Fibroblast of lung (primary cell): Measurements from ENCODE around the gene CLCN7. TPM values are rescaled to one million over a fixed set of nuclear protein-coding genes. Genes with fewer than 3 reads are reported as not detected.

Experiments used
- DNase-seq, 2 donors: peaks; one replicate each; pipeline versions ENCODE4 v3.0.0 to v3.0.0-alpha.2; 2010; ENCODE audit warnings: low read depth in 2 of 2
- H2AFZ ChIP-seq: 2 replicates; pipeline ENCODE4 v1.5.1; 2012; ENCODE audit warnings: low read length, control low read depth, inconsistent platforms
- H3K27ac ChIP-seq: 2 replicates; pipeline ENCODE4 v1.5.1; 2011; ENCODE audit warnings: low read length, control low read depth; ENCODE audit not compliant: insufficient read depth
- H3K27me3 ChIP-seq: 2 replicates; pipeline ENCODE4 v1.5.1; 2011; ENCODE audit warnings: mild to moderate bottlenecking, low read length; ENCODE audit not compliant: control insufficient read depth, insufficient read depth
- H3K36me3 ChIP-seq: 2 replicates; pipeline ENCODE4 v1.5.1; 2011; ENCODE audit warnings: low read length; ENCODE audit not compliant: control insufficient read depth, insufficient read depth
- H3K4me1 ChIP-seq: 2 replicates; pipeline ENCODE4 v1.5.1; 2011; ENCODE audit warnings: low read length; ENCODE audit not compliant: control insufficient read depth, insufficient read depth; ENCODE audit errors: extremely low read depth
- H3K4me2 ChIP-seq: 2 replicates; pipeline ENCODE4 v1.5.1; 2011; ENCODE audit warnings: low read length, control low read depth; ENCODE audit not compliant: insufficient read depth; ENCODE audit errors: extremely low read depth
- H3K4me3 ChIP-seq, 4 experiments: fragments of 200-600 bp in 1 of 4; sonication (generic) in 1 of 4; replicated peaks in 1 of 4; 2 replicates each; pipeline ENCODE4 v1.5.1; 2011 to 2016; ENCODE audit warnings: low read length in 4 of 4, low read depth in 3 of 4, mild to moderate bottlenecking in 3 of 4, control low read depth in 2 of 4, inconsistent platforms in 1 of 4, mixed read lengths in 1 of 4; ENCODE audit not compliant: insufficient read depth in 1 of 4; ENCODE audit errors: control extremely low read depth in 1 of 4
- H3K79me2 ChIP-seq: 2 replicates; pipeline ENCODE4 v1.5.1; 2012; ENCODE audit warnings: mild to moderate bottlenecking, low read length, inconsistent platforms; ENCODE audit not compliant: control insufficient read depth, insufficient read depth
- H3K9ac ChIP-seq: 2 replicates; pipeline ENCODE4 v1.5.1; 2011; ENCODE audit warnings: mild to moderate bottlenecking, low read length, control low read depth; ENCODE audit not compliant: insufficient read depth
- H3K9me3 ChIP-seq: 2 replicates; pipeline ENCODE4 v1.5.1; 2012; ENCODE audit warnings: low read depth, low read length; ENCODE audit not compliant: control insufficient read depth, insufficient read depth
- H4K20me1 ChIP-seq: 2 replicates; pipeline ENCODE4 v1.5.1; 2011; ENCODE audit warnings: low read length; ENCODE audit not compliant: control insufficient read depth, insufficient read depth; ENCODE audit errors: extremely low read depth
- CTCF ChIP-seq, 2 donors: IDR thresholded peaks in 1 of 2; conservative IDR thresholded peaks in 1 of 2; 1 replicate in 1 of 2; 2 replicates in 1 of 2; pipeline ENCODE4 v1.5.1; 2011 to 2012; ENCODE audit warnings: low read length in 2 of 2, control low read depth in 1 of 2, inconsistent platforms in 1 of 2, low read depth in 1 of 2, mild to moderate bottlenecking in 1 of 2
- EZH2 ChIP-seq: IDR thresholded peaks from 2 replicates; pipeline ENCODE4 v1.5.1; 2012; ENCODE audit warnings: low read length, control low read depth, mild to moderate bottlenecking; ENCODE audit errors: missing control alignments
- polyA plus RNA-seq, 2 donors: library from polyadenylated mRNA; depleted of rRNA in 1 of 2; stranded (reverse) in 1 of 2; unstranded in 1 of 2; fragments of >200 nt; gene quantifications; 2 replicates each; pipeline ENCODE4 v1.2.1, GENCODE V29; 2011 to 2012; ENCODE audit warnings: missing spikeins in 1 of 2
- total RNA-seq: library from RNA; depleted of rRNA; stranded (reverse); fragments of >200 nt; gene quantifications from 2 replicates; pipeline ENCODE4 v1.2.1, GENCODE V29; 2014

The CLCN7 gene
- total and polyA plus RNA-seq, 2 donors (not counting 1 experiment from before 2014, with no cell fraction given) = 25.0 to 83.4 TPM

- Histone ChIP-seq H3K9ac (no peak overlapping the region), H2AFZ (no peak overlapping the region), H3K4me2 (no peak overlapping the region), H3K9me3 (no peaks in the 10 kb centered on the region), H3K79me2 (peaks cover 29% of the 10 kb centered on the region), H4K20me1 (no peaks in the 10 kb centered on the region), H3K4me3 (no peak overlapping the region), H3K36me3 (no peaks in the 10 kb centered on the region), H3K27ac (no peak overlapping the region), H3K27me3 (no peaks in the 10 kb centered on the region), H3K4me1 (no peaks in the 10 kb centered on the region)
- TF ChIP-seq EZH2 (no peak), CTCF (conservative IDR thresholded peaks at IDR 0.05 in 1 of 2, IDR thresholded peaks at IDR 0.05 in 1 of 2; ENCODE audit: low read depth in 1 of 2, low read length in 2 of 2) (no peak)
- DNase-seq = no peak
Measured at GRCh38 chr16:1468426-1468810, 6.4 kb downstream of the CLCN7 start.

- H4K20me1 ChIP-seq = no peaks in the 10 kb centered on the region
- no peaks in the 10 kb centered on the region for H3K27me3 ChIP-seq
- H3K4me3 ChIP-seq = no peak overlapping the region
- no peak overlapping the region for H3K4me2 ChIP-seq
- H3K36me3 ChIP-seq = no peaks in the 10 kb centered on the region
- H3K27ac ChIP-seq = no peak overlapping the region
- no peak overlapping the region for H2AFZ ChIP-seq
- TF ChIP-seq CTCF (conservative IDR thresholded peaks at IDR 0.05 in 1 of 2, IDR thresholded peaks at IDR 0.05 in 1 of 2; ENCODE audit: low read depth in 1 of 2, low read length in 2 of 2) (no peak), EZH2 (no peak)
- H3K9ac ChIP-seq = no peak overlapping the region
- peaks cover 26% of the 10 kb centered on the region for H3K79me2 ChIP-seq
- no peaks in the 10 kb centered on the region for H3K9me3 ChIP-seq
- no peaks in the 10 kb centered on the region for H3K4me1 ChIP-seq
- DNase-seq = no peak
Measured at GRCh38 chr16:1466968-1467521, 7.8 kb downstream of the CLCN7 start.

- no peak for DNase-seq
- H3K79me2 ChIP-seq = peaks cover 19% of the 10 kb centered on the region
- no peak overlapping the region for H3K27ac ChIP-seq
Measured at GRCh38 chr16:1466054-1466453, 8.8 kb downstream of the CLCN7 start.

More at GRCh38 chr16:1466054-1466453, 8.8 kb downstream of the CLCN7 start:
- TF ChIP-seq EZH2 = no peak
- H3K9ac ChIP-seq = no peak overlapping the region
- H3K9me3 ChIP-seq = no peaks in the 10 kb centered on the region
- H3K4me2 ChIP-seq = no peak overlapping the region
- no peaks in the 10 kb centered on the region for H3K4me1 ChIP-seq
- H3K36me3 ChIP-seq = no peaks in the 10 kb centered on the region
- H3K27me3 ChIP-seq = no peaks in the 10 kb centered on the region
- H3K4me3 ChIP-seq = no peak overlapping the region
- no peak overlapping the region for H2AFZ ChIP-seq
- H4K20me1 ChIP-seq = no peaks in the 10 kb centered on the region
